GM12875 (cell line): Measurements from ENCODE around the gene PCDHGB2.
"Not testable (repeated sequence)": the region's sequence is repeated elsewhere in the genome, so short reads cannot be mapped to it uniquely, and the experiment has no call there.

ENCODE experiments used
- H3K4me3 ChIP-seq: one replicate; pipeline ENCODE4 v1.5.1; 2011; ENCODE audit warnings: low read depth, low read length, control low read depth
- CTCF ChIP-seq: IDR thresholded peaks from 2 replicates; pipeline ENCODE4 v1.5.1; 2011; ENCODE audit warnings: low read depth, mild to moderate bottlenecking, control low read depth, inconsistent platforms, low read length, moderate library complexity, borderline replicate concordance; ENCODE audit not compliant: insufficient read depth

The PCDHGB2 gene

DNA sequence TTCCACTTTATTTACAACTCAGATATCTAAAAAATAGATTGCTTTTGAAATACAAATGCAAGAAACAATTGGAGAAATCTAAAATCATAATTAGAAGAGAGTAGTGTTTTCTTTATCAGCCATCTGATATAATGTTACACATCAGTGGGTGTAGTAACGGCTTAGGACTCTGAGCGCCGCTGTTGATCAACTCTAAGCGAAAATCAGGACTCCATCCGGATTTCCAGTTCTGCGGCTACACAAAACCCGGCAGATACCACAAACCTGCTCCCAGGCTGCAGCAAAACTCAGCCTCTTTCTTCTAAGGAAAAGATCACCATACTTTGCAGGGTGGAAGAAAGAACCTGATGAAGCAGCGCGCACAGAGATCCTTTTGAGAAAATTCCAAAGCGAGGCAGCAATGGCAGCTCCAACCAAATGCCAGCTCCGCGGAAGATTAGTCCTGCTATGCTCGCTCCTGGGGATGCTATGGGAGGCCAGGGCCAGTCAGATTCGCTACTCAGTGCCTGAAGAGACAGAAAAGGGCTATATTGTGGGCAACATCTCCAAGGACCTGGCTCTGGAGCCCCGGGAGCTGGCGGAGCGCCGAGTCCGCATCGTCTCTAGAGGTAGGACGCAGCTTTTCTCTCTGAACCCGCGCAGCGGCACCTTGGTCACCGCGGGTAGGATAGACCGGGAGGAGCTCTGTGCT, 42.9 kb downstream of the PCDHGB2 start, which contains the start of gene PCDHGA9:
Gene PCDHGA9 (plus strand): TSS at position 226 of the 691 bp plus-strand sequence. CDS start 175 bp downstream, at position 401.
- TF ChIP-seq CTCF, result peak; percentile 36; the same call in 1 of the 2 replicates
- H3K4me3 ChIP-seq, result no peak within 1 kb of the TSS

DNA sequence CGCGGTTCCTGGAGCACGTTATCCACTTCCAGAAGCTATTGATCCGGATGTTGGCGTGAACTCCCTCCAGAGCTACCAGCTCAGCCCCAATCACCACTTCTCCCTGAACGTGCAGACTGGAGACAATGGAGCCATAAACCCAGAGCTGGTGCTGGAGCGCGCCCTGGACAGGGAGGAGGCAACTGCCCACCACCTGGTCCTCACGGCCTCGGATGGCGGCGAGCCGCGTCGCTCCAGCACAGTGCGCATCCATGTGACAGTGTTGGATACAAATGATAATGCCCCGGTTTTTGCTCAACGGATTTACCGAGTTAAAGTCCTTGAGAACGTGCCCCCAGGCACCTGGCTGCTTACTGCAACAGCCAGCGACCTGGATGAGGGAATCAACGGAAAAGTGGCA, 43.6 kb downstream of the PCDHGB2 start:
- no peak overlapping the region for H3K4me3 ChIP-seq
- TF ChIP-seq CTCF, result no peak

DNA sequence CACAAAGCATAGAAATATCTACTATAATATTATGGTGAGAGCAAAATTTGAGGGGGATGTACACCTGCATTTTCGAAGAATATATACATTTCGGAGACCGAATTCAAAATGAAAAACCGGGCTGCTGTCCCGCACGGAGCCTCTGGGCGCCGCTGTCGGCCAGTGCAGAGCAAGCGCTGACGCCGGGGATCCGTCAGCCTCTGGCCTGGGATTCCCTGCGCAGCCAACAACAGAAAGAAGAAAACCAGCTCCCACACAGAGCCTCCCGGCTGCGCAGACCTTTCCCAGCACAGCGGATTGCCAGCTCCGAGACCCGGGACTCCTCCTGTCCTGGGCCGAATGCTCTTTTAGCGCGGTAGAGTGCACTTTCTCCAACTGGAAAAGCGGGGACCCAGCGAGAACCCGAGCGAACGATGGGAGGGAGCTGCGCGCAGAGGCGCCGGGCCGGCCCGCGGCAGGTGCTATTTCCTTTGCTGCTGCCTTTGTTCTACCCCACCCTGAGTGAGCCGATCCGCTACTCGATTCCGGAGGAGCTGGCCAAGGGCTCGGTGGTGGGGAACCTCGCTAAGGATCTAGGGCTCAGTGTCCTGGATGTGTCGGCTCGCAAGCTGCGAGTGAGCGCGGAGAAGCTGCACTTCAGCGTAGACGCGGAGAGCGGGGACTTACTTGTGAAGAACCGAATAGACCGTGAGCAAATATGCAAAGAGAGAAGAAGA, 48.2 kb downstream of the PCDHGB2 start, which contains the start of gene PCDHGB6:
Gene PCDHGB6 (plus strand): TSS at position 232 of the 716 bp plus-strand sequence. CDS start 182 bp downstream, at position 414.
- not testable (repeated sequence) for H3K4me3 ChIP-seq
- TF ChIP-seq CTCF, result peak; percentile 47; the same call in 1 of the 2 replicates

DNA sequence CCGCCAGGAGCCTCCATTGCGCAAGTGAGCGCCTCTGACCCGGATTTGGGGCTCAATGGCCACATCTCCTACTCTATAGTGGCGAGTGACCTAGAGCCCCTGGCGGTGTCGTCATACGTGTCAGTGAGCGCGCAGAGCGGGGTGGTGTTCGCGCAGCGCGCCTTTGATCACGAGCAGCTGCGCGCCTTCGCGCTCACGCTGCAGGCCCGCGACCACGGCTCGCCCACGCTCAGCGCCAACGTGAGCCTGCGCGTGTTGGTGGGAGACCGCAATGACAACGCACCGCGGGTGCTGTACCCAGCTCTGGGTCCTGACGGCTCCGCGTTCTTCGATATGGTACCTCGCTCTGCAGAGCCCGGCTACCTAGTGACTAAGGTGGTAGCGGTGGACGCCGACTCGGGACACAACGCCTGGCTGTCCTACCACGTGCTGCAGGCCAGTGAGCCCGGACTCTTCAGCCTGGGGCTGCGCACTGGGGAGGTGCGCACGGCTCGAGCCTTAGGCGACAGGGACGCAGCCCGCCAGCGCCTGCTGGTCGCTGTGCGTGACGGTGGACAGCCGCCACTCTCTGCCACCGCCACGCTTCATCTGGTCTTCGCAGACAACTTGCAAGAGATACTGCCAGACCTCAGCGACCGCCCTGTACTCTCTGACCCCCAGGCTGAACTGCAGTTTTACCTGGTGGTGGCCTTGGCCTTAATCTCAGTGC, 50.0 kb downstream of the PCDHGB2 start:
- TF ChIP-seq CTCF, result no peak
- no peak overlapping the region for H3K4me3 ChIP-seq

DNA sequence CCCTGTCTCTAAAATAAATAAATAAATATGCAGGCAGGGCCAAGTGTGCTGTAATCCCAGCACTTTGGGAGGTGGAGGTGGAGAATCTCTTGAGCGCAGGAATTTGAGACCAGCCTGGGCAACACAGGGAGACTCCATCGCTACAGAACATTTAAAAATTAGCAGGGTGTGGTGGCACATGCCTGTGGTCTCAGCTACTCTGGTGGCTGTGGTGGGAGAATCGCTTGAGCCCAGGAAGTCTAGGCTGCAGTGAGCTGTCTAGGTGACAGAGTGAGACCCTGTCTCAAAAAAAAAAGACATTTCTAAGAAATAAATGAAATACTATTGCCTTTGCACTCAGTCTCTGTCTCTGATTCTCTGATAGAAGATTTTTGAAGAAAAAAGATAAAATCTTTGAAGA, 51.8 kb downstream of the PCDHGB2 start:
- no peak for TF ChIP-seq CTCF

More for the DNA sequence above, 51.8 kb downstream of the PCDHGB2 start:
- H3K4me3 ChIP-seq, result no peak overlapping the region
